ENCODE data around the gene KLHL8. TPM values are rescaled to one million over a fixed set of nuclear protein-coding genes. Genes with fewer than 3 reads are reported as not detected.

Gene KLHL8
- total RNA-seq, 1 donor from 2014 or later: 7.6 TPM

- TF ChIP-seq, protein P1, sequence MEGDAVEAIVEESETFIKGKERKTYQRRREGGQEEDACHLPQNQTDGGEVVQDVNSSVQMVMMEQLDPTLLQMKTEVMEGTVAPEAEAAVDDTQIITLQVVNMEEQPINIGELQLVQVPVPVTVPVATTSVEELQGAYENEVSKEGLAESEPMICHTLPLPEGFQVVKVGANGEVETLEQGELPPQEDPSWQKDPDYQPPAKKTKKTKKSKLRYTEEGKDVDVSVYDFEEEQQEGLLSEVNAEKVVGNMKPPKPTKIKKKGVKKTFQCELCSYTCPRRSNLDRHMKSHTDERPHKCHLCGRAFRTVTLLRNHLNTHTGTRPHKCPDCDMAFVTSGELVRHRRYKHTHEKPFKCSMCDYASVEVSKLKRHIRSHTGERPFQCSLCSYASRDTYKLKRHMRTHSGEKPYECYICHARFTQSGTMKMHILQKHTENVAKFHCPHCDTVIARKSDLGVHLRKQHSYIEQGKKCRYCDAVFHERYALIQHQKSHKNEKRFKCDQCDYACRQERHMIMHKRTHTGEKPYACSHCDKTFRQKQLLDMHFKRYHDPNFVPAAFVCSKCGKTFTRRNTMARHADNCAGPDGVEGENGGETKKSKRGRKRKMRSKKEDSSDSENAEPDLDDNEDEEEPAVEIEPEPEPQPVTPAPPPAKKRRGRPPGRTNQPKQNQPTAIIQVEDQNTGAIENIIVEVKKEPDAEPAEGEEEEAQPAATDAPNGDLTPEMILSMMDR (IDR thresholded peaks at IDR 0.05; ENCODE audit: insufficient read depth, low read length, poor library complexity, severe bottlenecking): no peak
- Histone ChIP-seq H3K36me3 (ENCODE audit: control insufficient read depth, insufficient read depth, low read length) (no peaks in the 10 kb centered on the region), H3K4me3 (ENCODE audit: low read depth, low read length) (no peak overlapping the region), H3K27me3 (ENCODE audit: control insufficient read depth, insufficient read depth, low read length) (no peaks in the 10 kb centered on the region)
- DNase-seq (ENCODE audit: low read depth): no peak
These were observed 94.4 kb downstream of the KLHL8 start for GRCh38 chr4:87126056-87126455.

DNA sequence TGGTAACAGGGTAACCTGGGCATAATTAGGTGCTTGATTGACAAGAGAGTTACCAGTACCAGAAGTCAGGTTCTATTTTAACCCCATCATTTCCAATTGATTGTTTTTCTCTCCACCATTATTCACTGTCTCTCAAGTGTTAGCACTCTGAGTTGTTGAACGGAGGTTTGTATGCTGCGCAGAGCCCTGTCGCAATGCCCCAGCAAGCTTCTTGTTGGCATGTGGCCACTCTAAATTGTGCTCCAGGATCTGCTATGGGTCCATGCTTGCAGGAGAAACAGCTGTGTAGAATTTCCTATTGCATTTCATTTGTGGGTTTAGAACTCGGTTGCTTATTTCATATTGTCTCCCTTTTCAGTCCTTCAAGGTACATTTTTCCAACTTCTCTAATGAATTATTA, 98.2 kb downstream of the KLHL8 start:
- no peak overlapping the region for H3K4me3 ChIP-seq (ENCODE audit: low read depth, low read length)
- DNase-seq (ENCODE audit: low read depth): no peak
- H3K36me3 ChIP-seq (ENCODE audit: control insufficient read depth, insufficient read depth, low read length): no peaks in the 10 kb centered on the region
- H3K27me3 ChIP-seq (ENCODE audit: control insufficient read depth, insufficient read depth, low read length): no peaks in the 10 kb centered on the region
- TF ChIP-seq, protein P1 (IDR thresholded peaks at IDR 0.05; ENCODE audit: insufficient read depth, low read length, poor library complexity, severe bottlenecking): no peak

DNA sequence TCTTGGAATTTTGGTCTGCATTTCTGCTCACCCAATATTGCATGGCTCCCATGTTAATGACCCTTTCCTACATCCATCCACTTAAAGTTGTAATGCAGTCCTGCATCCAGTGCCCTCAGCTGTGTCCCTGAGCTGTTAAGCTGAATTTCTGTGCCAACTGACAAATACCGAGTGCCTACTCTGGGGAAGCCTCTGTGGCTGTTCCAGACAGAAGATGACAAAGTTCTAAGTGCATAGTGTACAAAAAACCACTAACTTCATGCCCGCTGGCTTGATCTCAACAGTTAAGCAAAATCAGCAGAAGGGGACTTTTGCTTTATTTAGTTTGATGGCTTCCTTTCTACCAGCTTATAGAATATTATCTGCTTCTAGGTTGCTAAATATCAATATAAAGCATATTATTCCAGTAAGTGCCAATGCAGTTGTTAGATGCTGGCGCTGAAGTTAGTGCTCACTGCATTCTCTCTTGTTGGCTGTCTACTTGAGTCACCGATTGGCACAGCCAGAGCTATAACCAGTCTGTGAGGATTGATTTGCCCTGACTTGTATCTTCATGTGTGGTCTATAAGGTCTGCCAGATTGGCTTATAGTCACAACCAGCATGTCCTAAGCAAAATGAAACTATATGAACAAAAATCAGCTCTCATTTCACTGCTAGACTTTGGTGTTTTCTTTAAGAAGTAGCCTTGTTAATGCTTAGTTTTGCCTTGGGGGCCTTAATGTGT, 98.9 kb downstream of the KLHL8 start:
- no peak for DNase-seq (ENCODE audit: low read depth)
- H3K4me3 ChIP-seq (ENCODE audit: low read depth, low read length): no peak overlapping the region

DNA sequence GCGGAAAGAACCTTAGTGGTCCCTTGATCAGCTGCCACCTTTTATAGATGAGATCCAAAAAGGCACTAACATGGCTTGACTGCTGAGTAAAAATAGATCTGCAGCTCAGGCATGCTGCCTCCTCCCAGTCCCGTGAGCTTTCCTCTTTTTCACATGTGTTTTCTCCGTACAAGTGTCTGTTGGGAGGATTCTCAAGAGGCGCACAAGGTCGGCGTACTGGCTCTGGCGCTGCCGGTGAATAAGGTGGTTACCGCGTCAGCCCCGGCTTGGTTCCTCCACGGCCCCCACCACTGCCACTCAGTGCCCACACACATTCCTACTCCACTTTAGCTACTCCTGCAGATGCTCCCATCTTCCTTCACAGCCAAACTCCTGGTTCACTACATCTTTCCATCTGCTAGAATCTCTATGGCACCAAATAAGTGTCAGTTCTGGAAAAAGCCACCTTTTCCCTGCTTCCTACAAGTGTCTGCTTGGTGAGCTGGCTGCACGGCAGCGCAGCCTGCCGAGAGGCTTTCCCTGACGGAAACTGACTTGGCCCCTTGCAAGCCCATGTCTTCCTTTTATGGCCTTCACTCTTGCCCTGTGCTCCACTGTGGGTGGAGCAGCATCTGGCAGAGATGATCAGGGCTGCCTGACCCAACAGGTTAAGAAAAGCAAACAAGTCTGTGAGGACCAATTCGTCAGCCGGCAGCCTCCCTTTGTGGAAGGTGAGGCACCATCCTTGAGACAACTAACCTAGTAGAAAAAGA, 99.8 kb downstream of the KLHL8 start:
- TF ChIP-seq, protein P1 (IDR thresholded peaks at IDR 0.05; ENCODE audit: insufficient read depth, low read length, poor library complexity, severe bottlenecking): no peak
- no peaks in the 10 kb centered on the region for H3K27me3 ChIP-seq (ENCODE audit: control insufficient read depth, insufficient read depth, low read length)
- H3K4me3 ChIP-seq (ENCODE audit: low read depth, low read length): no peak overlapping the region
- DNase-seq (ENCODE audit: low read depth): no peak
- no peaks in the 10 kb centered on the region for H3K36me3 ChIP-seq (ENCODE audit: control insufficient read depth, insufficient read depth, low read length)

More for the DNA sequence above, 98.9 kb downstream of the KLHL8 start:
- TF ChIP-seq, protein P1 (IDR thresholded peaks at IDR 0.05; ENCODE audit: insufficient read depth, low read length, poor library complexity, severe bottlenecking): no peak
- Histone ChIP-seq H3K27me3 (ENCODE audit: control insufficient read depth, insufficient read depth, low read length) (no peaks in the 10 kb centered on the region), H3K36me3 (ENCODE audit: control insufficient read depth, insufficient read depth, low read length) (no peaks in the 10 kb centered on the region)

DNA sequence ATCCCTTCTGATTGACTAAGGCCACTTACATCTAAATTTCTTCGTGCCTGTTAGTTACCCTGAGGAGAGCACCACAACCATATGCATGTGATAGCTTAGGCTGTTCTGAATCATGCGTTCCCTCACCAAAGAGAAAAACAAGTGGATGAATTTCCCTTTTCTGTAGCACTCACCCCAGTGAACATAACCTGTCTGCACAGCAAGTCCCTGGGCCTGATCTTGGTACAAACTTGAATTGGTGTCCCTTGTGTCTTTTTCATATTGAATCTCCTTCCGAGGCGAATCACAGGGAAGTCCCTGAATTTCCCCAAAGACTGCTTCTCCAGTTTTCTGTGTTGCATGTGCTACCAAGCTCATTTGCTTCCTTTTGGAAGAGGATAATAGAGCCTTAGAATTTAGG, 100.4 kb downstream of the KLHL8 start:
- TF ChIP-seq, protein P1 (IDR thresholded peaks at IDR 0.05; ENCODE audit: insufficient read depth, low read length, poor library complexity, severe bottlenecking): no peak
- Histone ChIP-seq H3K27me3 (ENCODE audit: control insufficient read depth, insufficient read depth, low read length) (no peaks in the 10 kb centered on the region), H3K4me3 (ENCODE audit: low read depth, low read length) (no peak overlapping the region), H3K36me3 (ENCODE audit: control insufficient read depth, insufficient read depth, low read length) (peaks cover 3% of the 10 kb centered on the region)
- DNase-seq (ENCODE audit: low read depth): no peak
